Astrocyte (in vitro differentiated cells and primary cell): ENCODE results near the gene SDHC.

Experiments used
- EZH2 ChIP-seq: IDR thresholded peaks from 2 replicates; pipeline ENCODE4 v1.6.1; 2012; ENCODE audit warnings: mild to moderate bottlenecking, low read length, inconsistent platforms; ENCODE audit not compliant: insufficient read depth
- TF ChIP-seq, protein P1 (sequence below): IDR thresholded peaks from 2 replicates; pipeline ENCODE4 v1.5.1; 2011; ENCODE audit warnings: low read depth, mild to moderate bottlenecking, inconsistent platforms, low read length, moderate library complexity; ENCODE audit not compliant: insufficient read depth

- no peak for TF ChIP-seq EZH2
- TF ChIP-seq, protein P1, sequence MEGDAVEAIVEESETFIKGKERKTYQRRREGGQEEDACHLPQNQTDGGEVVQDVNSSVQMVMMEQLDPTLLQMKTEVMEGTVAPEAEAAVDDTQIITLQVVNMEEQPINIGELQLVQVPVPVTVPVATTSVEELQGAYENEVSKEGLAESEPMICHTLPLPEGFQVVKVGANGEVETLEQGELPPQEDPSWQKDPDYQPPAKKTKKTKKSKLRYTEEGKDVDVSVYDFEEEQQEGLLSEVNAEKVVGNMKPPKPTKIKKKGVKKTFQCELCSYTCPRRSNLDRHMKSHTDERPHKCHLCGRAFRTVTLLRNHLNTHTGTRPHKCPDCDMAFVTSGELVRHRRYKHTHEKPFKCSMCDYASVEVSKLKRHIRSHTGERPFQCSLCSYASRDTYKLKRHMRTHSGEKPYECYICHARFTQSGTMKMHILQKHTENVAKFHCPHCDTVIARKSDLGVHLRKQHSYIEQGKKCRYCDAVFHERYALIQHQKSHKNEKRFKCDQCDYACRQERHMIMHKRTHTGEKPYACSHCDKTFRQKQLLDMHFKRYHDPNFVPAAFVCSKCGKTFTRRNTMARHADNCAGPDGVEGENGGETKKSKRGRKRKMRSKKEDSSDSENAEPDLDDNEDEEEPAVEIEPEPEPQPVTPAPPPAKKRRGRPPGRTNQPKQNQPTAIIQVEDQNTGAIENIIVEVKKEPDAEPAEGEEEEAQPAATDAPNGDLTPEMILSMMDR = no peak
These were observed 45.1 kb downstream of the SDHC start for GRCh38 chr1:161359291-161359690.
